NK-92 (cell line): ENCODE results near the gene KRT7.
"Not testable (repeated sequence)": the region's sequence is repeated elsewhere in the genome, so short reads cannot be mapped to it uniquely, and the experiment has no call there.

ENCODE experiments used
- DNase-seq: peaks from one replicate; lab custom pipeline; 2025; ENCODE audit not compliant: unreplicated experiment; lab: John Stamatoyannopoulos, UW

KRT7 gene

GRCh38 chr12:52277486-52278245 lies 44.6 kb downstream of the KRT7 start:
- DNase-seq: no peak

GRCh38 chr12:52278575-52279421 lies 45.8 kb downstream of the KRT7 start:
- no peak for DNase-seq

- no peak for DNase-seq
These were observed 46.6 kb downstream of the KRT7 start for GRCh38 chr12:52279422-52280318.

- no peak for DNase-seq
These were observed 47.3 kb downstream of the KRT7 start for GRCh38 chr12:52280319-52280795.

GRCh38 chr12:52280796-52281560 lies 47.9 kb downstream of the KRT7 start:
- DNase-seq: no peak

- DNase-seq: no peak
These were observed 51.6 kb downstream of the KRT7 start for GRCh38 chr12:52284562-52285171.

- no peak for DNase-seq
These were observed 52.2 kb downstream of the KRT7 start for GRCh38 chr12:52285172-52285745.

GRCh38 chr12:52285851-52286530 lies 52.9 kb downstream of the KRT7 start:
- no peak for DNase-seq

GRCh38 chr12:52286857-52287785 lies 54.1 kb downstream of the KRT7 start:
- not testable (repeated sequence) for DNase-seq

- not testable (repeated sequence) for DNase-seq
These were observed 55.1 kb downstream of the KRT7 start for GRCh38 chr12:52287816-52288805.

GRCh38 chr12:52290483-52291134 lies 57.6 kb downstream of the KRT7 start:
- DNase-seq: not testable (repeated sequence)

GRCh38 chr12:52291267-52291935 lies 58.4 kb downstream of the KRT7 start, which contains the start of gene KRT81:
TSS of gene KRT81 (minus strand) at chr12:52291534. CDS start at chr12:52291465, 69 bp downstream.
- no peak for DNase-seq

- DNase-seq: no peak
These were observed 60.9 kb downstream of the KRT7 start for GRCh38 chr12:52293926-52294325.

GRCh38 chr12:52294803-52295202 lies 61.8 kb downstream of the KRT7 start:
- no peak for DNase-seq

- no peak for DNase-seq
These were observed 62.6 kb downstream of the KRT7 start for GRCh38 chr12:52295663-52296062.
